Dedifferentiated amniotic fluid mesenchymal stem cell (primary cell): ENCODE results near the gene ANKH.
"Not testable (repeated sequence)": the region's sequence is repeated elsewhere in the genome, so short reads cannot be mapped to it uniquely, and the experiment has no call there.

Source experiments
- DNase-seq: peaks from one replicate; pipeline ENCODE4 v3.0.0-alpha.2; 2016; ENCODE audit errors: extremely low spot score

ANKH gene

GRCh38 chr5:14826714-14827113 lies 44.9 kb downstream of the ANKH start:
- DNase-seq: no peak

GRCh38 chr5:14825977-14826376 lies 45.6 kb downstream of the ANKH start:
- DNase-seq: no peak

GRCh38 chr5:14824499-14824898 lies 47.1 kb downstream of the ANKH start:
- no peak for DNase-seq

GRCh38 chr5:14821100-14821845 lies 50.3 kb downstream of the ANKH start:
- DNase-seq: no peak

GRCh38 chr5:14818931-14819790 lies 52.4 kb downstream of the ANKH start:
- no peak for DNase-seq

GRCh38 chr5:14817762-14818136 lies 53.8 kb downstream of the ANKH start:
- not testable (repeated sequence) for DNase-seq

- DNase-seq: peak; percentile 68
Observed at GRCh38 chr5:14816999-14817761, 54.4 kb downstream of the ANKH start.

GRCh38 chr5:14816374-14816998 lies 55.1 kb downstream of the ANKH start:
- DNase-seq: no peak

GRCh38 chr5:14813747-14814146 lies 57.8 kb downstream of the ANKH start:
- DNase-seq: no peak

- no peak for DNase-seq
Observed at GRCh38 chr5:14812166-14812565, 59.4 kb downstream of the ANKH start.

GRCh38 chr5:14810928-14811572 lies 60.5 kb downstream of the ANKH start:
- no peak for DNase-seq

- DNase-seq: no peak
Observed at GRCh38 chr5:14810282-14810681, 61.3 kb downstream of the ANKH start.

- DNase-seq: peak; percentile 64
Observed at GRCh38 chr5:14809369-14810155, 62.0 kb downstream of the ANKH start.

GRCh38 chr5:14807471-14807870 lies 64.1 kb downstream of the ANKH start:
- DNase-seq: no peak

- DNase-seq: no peak
Observed at GRCh38 chr5:14806456-14806855, 65.1 kb downstream of the ANKH start.

GRCh38 chr5:14802541-14802940 lies 69.0 kb downstream of the ANKH start:
- no peak for DNase-seq

- no peak for DNase-seq
Observed at GRCh38 chr5:14801792-14802191, 69.8 kb downstream of the ANKH start.

GRCh38 chr5:14797385-14797784 lies 74.2 kb downstream of the ANKH start:
- not testable (repeated sequence) for DNase-seq

- DNase-seq: no peak
Observed at GRCh38 chr5:14794583-14795230, 76.9 kb downstream of the ANKH start.

GRCh38 chr5:14793851-14794250 lies 77.7 kb downstream of the ANKH start:
- no peak for DNase-seq
